A549 (cell line): ENCODE data around the gene PSMF1. TPM values are rescaled to one million over a fixed set of nuclear protein-coding genes. Genes with fewer than 3 reads are reported as not detected.

Experiments
- ATAC-seq, 2 experiments: fragments of 200-7000 bp in 1 of 2; fragments of >200 bp in 1 of 2; cut with Nextera tagmentation in 1 of 2; cut with Tn5 transposase in 1 of 2; 3 replicates each; pipeline versions ENCODE4 v1.8.0 to v1.9.1; 2018 to 2020; ENCODE audit warnings: mild to moderate bottlenecking in 1 of 2, moderate library complexity in 1 of 2
- CTCF ChIA-PET: fragments of 300-600 bp; sonication (Branson Sonifier 250); formaldehyde crosslinking; extraction: SDS; loops from one replicate; lab custom pipeline; 2021; ENCODE audit warnings: antibody characterized with exemption, inconsistent platforms; lab: Yijun Ruan, JAX
- POLR2A ChIA-PET: fragments of 350-600 bp; formaldehyde crosslinking; extraction: SDS; loops from one replicate; lab custom pipeline; 2021; ENCODE audit warnings: antibody characterized with exemption, inconsistent platforms; lab: Yijun Ruan, JAX
- DNase-seq, 2 experiments: peaks; one replicate each; pipeline versions ENCODE4 v3.0.0 to v3.0.0-alpha.2; 2011 to 2016; ENCODE audit warnings: low read depth in 1 of 2, low spot score in 1 of 2
- FAIRE-seq: peaks from 2 replicates; lab custom pipeline; 2011; peaks lifted over from hg19 to GRCh38; lab: Jason Lieb, UNC
- H3K27ac ChIP-seq, 2 experiments: fragments of >200 bp; sonication (Bioruptor Twin); formaldehyde crosslinking; 3 replicates each; pipeline ENCODE4 v1.5.1; 2016 to 2017
- H3K4me1 ChIP-seq: fragments of >200 bp; sonication (Bioruptor Twin); formaldehyde crosslinking; 3 replicates; pipeline ENCODE4 v1.6.1; 2016
- H3K4me2 ChIP-seq: fragments of >200 bp; sonication (Bioruptor Twin); formaldehyde crosslinking; 3 replicates; pipeline ENCODE4 v1.6.1; 2016
- H3K4me3 ChIP-seq: fragments of >200 bp; sonication (Bioruptor Twin); formaldehyde crosslinking; 3 replicates; pipeline ENCODE4 v1.5.1; 2016
- H3K9me3 ChIP-seq: fragments of >200 bp; sonication (Bioruptor Twin); formaldehyde crosslinking; 3 replicates; pipeline ENCODE4 v1.6.1; 2016
- EP300 ChIP-seq, 2 experiments: fragments of >200 bp; sonication (Bioruptor Twin); formaldehyde crosslinking; IDR thresholded peaks; 2 replicates in 1 of 2; 3 replicates in 1 of 2; pipeline ENCODE4 v1.6.1; 2016 to 2017
- FOSL2 ChIP-seq, 2 experiments: fragments of 450-650 bp in 1 of 2; fragments of >200 bp in 1 of 2; sonication (Bioruptor Twin) in 1 of 2; formaldehyde crosslinking; IDR thresholded peaks; 2 replicates each; pipeline versions ENCODE4 v1.5.0 to v1.6.1; 2016 to 2020; ENCODE audit warnings: mild to moderate bottlenecking in 1 of 2, moderate library complexity in 1 of 2
- GATA3 ChIP-seq: IDR thresholded peaks from 2 replicates; pipeline ENCODE4 v1.6.1; 2012; ENCODE audit warnings: borderline replicate concordance
- HEYL ChIP-seq: fragments of 250-450 bp; sonication (Bioruptor Pico); IDR thresholded peaks from 2 replicates; pipeline ENCODE4 v1.8.0; 2021; ENCODE audit warnings: mild to moderate bottlenecking, moderate library complexity
- NR3C1 ChIP-seq: fragments of >200 bp; sonication (Bioruptor Twin); formaldehyde crosslinking; IDR thresholded peaks from 3 replicates; pipeline ENCODE4 v1.6.1; 2017
- POLR2AphosphoS2 ChIP-seq: conservative IDR thresholded peaks from 2 replicates; pipeline ENCODE4 v1.6.1; 2012; ENCODE audit warnings: low read length, improper control_type of control experiment, inconsistent platforms
- RCOR1 ChIP-seq: fragments of 150-350 bp; IDR thresholded peaks from 2 replicates; pipeline ENCODE4 v1.6.1; 2014; ENCODE audit warnings: antibody characterized with exemption, low read length, low read depth
- RFX5 ChIP-seq: fragments of 450-650 bp; IDR thresholded peaks from 2 replicates; pipeline ENCODE4 v1.7.1; 2014; ENCODE audit warnings: antibody characterized with exemption, mild to moderate bottlenecking, moderate library complexity
- RNF2 ChIP-seq: fragments of 200-600 bp; sonication (generic); IDR thresholded peaks from 2 replicates; pipeline ENCODE4 v1.6.1; 2016; ENCODE audit warnings: low read depth, mild to moderate bottlenecking, antibody characterized with exemption, moderate library complexity, borderline replicate concordance
- TFCP2L1 ChIP-seq: fragments of 250-450 bp; sonication (Bioruptor Pico); IDR thresholded peaks from 2 replicates; pipeline ENCODE4 v1.5.0; 2021; ENCODE audit warnings: mild to moderate bottlenecking
- TP53 ChIP-seq: fragments of 250-450 bp; sonication (Bioruptor Pico); IDR thresholded peaks from 2 replicates; pipeline ENCODE4 v1.5.0; 2021; ENCODE audit warnings: mild to moderate bottlenecking, moderate library complexity
- ZFP36 ChIP-seq: fragments of 450-650 bp; IDR thresholded peaks from 2 replicates; pipeline ENCODE4 v1.6.1; 2014; ENCODE audit warnings: borderline replicate concordance; ENCODE audit not compliant: partially characterized antibody
- WGBS: methylation state at CpG from one replicate; pipeline ENCODE4 v1.1.6; 2017; ENCODE audit errors: missing lambda C conversion rate; 5-methylcytosine and 5-hydroxymethylcytosine counted together
- polyA plus RNA-seq, 4 experiments: library from polyadenylated mRNA; depleted of rRNA in 3 of 4; stranded (reverse); fragments of >200 nt; fragmentation: RNase III in 1 of 4; extraction: RNeasy Plus Mini Kit Qiagen cat#74134 plus additional on column Dnase treatment in 1 of 4; gene quantifications; 2 replicates in 3 of 4; 3 replicates in 1 of 4; pipeline ENCODE4 v1.2.3, GENCODE V29; 2011 to 2017
- TF ChIP-seq, protein P1 (sequence below): fragments of 200-600 bp; sonication (generic); IDR thresholded peaks from 2 replicates; pipeline ENCODE4 v1.6.1; 2016; ENCODE audit warnings: antibody characterized with exemption, mild to moderate bottlenecking, moderate library complexity
- TF ChIP-seq, protein P2 (sequence below): fragments of >200 bp; sonication (Bioruptor Twin); formaldehyde crosslinking; IDR thresholded peaks from 3 replicates; pipeline ENCODE4 v1.5.1; 2016
- TF ChIP-seq, protein P3 (sequence below): fragments of 250-450 bp; sonication (Bioruptor Pico); IDR thresholded peaks from 2 replicates; pipeline ENCODE4 v1.5.0; 2020; ENCODE audit warnings: low read depth, mild to moderate bottlenecking, moderate library complexity
- TF ChIP-seq, protein P4 (sequence below): fragments of >200 bp; sonication (Bioruptor Twin); formaldehyde crosslinking; IDR thresholded peaks from 3 replicates; pipeline ENCODE4 v1.6.1; 2016
- TF ChIP-seq, protein P5 (sequence below): IDR thresholded peaks from 2 replicates; pipeline ENCODE4 v1.6.1; 2012

The PSMF1 gene
- polyA plus RNA-seq, 2 of the 4 experiments (the other 2 are of a cell fraction), result 123 to 157 TPM

DNA sequence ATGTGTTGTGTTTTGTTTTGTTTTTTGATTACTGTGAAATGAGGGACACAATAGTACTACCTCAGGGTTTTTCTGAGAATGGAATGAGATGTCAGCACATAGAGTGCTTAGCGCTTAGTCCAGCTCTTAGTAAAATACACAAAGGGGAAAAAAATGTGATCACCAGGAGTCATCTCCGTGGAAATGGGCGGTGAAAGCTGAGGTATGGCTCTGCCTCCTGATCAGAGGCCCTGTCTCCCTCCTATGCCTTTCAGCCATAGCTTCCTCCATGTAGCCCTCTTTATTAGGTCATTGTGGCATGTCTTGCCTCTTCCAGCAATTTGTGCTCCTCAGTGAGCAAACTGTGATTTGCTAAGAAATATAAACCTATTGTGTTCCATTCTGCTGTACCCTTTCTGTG, 13.0 kb downstream of the PSMF1 start:
- ATAC-seq, result no peak
- no peak for FAIRE-seq
- 98% methylated on average over 3 of the region's 3 CpGs for WGBS
- Histone ChIP-seq H3K27ac (no peak overlapping the region), H3K4me1 (no peaks in the 10 kb centered on the region), H3K4me2 (no peak overlapping the region), H3K4me3 (no peak overlapping the region), H3K9me3 (no peaks in the 10 kb centered on the region; the same call in 2 of the 3 replicates)
- DNase-seq, result no peak
- POLR2A ChIA-PET, result no interaction called here
- no peak for TF ChIP-seq POLR2AphosphoS2
- no peak for TF ChIP-seq EP300 (IDR thresholded peaks at IDR 0.05)
- CTCF ChIA-PET, result interaction anchor here (0.6 to 1.4 kb wide), 3 partner anchors 13 to 313 kb away, joined by 3 to 4 read pairs (median 3); partner anchors contain the start of gene PSMF1

DNA sequence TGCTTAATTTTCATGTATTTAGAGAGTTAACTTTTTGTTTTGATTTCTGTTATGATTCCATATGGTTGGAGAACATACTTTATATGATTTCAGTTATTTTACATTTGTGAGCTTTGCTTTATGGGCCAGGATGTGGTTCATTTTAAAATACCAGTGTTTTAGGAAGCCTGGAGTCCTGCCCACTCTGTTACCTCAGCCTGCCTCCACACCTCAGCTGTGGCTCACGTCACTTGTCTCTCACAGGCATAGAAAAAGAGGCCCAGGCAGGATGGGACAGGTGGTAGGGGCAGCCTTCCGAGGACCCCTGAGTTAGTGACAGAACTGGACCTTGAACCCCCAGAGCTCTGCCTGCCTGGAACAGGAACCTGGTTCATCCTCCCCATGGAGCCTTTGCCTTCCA, 16.0 kb downstream of the PSMF1 start:
- ATAC-seq, result no peak
- H3K27ac ChIP-seq, result no peak overlapping the region
- WGBS, result 89% methylated on average over 2 of the region's 2 CpGs
- no peaks in the 10 kb centered on the region; the same call in 2 of the 3 replicates for H3K9me3 ChIP-seq
- ChIA-PET CTCF (interaction anchor here (0.9 to 2.0 kb wide), 6 partner anchors 10 to 79 kb away, joined by 3 to 10 read pairs (median 3); no protein-coding TSS in a partner anchor), POLR2A (no interaction called here)
- no peak overlapping the region for H3K4me2 ChIP-seq
- no peaks in the 10 kb centered on the region for H3K4me1 ChIP-seq
- TF ChIP-seq HEYL (CRISPR knock-in tag), result no peak
- TF ChIP-seq, protein P1, sequence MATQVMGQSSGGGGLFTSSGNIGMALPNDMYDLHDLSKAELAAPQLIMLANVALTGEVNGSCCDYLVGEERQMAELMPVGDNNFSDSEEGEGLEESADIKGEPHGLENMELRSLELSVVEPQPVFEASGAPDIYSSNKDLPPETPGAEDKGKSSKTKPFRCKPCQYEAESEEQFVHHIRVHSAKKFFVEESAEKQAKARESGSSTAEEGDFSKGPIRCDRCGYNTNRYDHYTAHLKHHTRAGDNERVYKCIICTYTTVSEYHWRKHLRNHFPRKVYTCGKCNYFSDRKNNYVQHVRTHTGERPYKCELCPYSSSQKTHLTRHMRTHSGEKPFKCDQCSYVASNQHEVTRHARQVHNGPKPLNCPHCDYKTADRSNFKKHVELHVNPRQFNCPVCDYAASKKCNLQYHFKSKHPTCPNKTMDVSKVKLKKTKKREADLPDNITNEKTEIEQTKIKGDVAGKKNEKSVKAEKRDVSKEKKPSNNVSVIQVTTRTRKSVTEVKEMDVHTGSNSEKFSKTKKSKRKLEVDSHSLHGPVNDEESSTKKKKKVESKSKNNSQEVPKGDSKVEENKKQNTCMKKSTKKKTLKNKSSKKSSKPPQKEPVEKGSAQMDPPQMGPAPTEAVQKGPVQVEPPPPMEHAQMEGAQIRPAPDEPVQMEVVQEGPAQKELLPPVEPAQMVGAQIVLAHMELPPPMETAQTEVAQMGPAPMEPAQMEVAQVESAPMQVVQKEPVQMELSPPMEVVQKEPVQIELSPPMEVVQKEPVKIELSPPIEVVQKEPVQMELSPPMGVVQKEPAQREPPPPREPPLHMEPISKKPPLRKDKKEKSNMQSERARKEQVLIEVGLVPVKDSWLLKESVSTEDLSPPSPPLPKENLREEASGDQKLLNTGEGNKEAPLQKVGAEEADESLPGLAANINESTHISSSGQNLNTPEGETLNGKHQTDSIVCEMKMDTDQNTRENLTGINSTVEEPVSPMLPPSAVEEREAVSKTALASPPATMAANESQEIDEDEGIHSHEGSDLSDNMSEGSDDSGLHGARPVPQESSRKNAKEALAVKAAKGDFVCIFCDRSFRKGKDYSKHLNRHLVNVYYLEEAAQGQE, result no peak
- TF ChIP-seq POLR2AphosphoS2, result no peak
- no peak for TF ChIP-seq RCOR1
- H3K4me3 ChIP-seq, result no peak overlapping the region
- no peak for DNase-seq
- no peak for FAIRE-seq

DNA sequence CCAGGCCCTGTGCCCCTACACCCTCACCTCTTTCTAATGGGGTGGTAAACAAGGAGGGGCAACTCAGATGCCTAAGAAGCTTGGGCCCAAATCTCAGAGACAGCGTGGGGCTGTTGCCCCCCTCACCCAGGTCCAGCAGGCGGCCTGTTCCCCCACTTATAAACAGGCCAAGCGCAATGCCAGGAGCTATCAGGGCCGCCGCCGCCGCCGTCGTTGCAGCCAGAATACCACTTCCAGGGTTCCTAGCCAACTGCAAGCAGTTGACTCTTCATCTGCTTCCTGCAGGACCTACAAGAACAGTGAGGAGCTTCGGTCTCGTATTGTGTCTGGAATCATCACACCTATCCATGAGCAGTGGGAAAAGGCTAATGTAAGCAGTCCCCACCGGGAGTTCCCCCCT, 16.4 kb downstream of the PSMF1 start:
- no peak overlapping the region for H3K27ac ChIP-seq
- H3K4me3 ChIP-seq, result no peak overlapping the region
- 95% methylated on average over 12 of the region's 12 CpGs for WGBS
- H3K4me1 ChIP-seq, result no peaks in the 10 kb centered on the region
- CTCF ChIA-PET, result interaction anchor here (0.9 to 2.0 kb wide), 7 partner anchors 9 to 78 kb away, joined by 3 to 10 read pairs (median 3); no protein-coding TSS in a partner anchor
- ATAC-seq, result no peak
- POLR2A ChIA-PET, result no interaction called here
- no peaks in the 10 kb centered on the region; the same call in 2 of the 3 replicates for H3K9me3 ChIP-seq
- TF ChIP-seq, protein P1, result no peak
- TF ChIP-seq RFX5, result no peak
- TF ChIP-seq, protein P2, sequence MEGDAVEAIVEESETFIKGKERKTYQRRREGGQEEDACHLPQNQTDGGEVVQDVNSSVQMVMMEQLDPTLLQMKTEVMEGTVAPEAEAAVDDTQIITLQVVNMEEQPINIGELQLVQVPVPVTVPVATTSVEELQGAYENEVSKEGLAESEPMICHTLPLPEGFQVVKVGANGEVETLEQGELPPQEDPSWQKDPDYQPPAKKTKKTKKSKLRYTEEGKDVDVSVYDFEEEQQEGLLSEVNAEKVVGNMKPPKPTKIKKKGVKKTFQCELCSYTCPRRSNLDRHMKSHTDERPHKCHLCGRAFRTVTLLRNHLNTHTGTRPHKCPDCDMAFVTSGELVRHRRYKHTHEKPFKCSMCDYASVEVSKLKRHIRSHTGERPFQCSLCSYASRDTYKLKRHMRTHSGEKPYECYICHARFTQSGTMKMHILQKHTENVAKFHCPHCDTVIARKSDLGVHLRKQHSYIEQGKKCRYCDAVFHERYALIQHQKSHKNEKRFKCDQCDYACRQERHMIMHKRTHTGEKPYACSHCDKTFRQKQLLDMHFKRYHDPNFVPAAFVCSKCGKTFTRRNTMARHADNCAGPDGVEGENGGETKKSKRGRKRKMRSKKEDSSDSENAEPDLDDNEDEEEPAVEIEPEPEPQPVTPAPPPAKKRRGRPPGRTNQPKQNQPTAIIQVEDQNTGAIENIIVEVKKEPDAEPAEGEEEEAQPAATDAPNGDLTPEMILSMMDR, result no peak
- TF ChIP-seq TFCP2L1, result no peak
- TF ChIP-seq, protein P3, sequence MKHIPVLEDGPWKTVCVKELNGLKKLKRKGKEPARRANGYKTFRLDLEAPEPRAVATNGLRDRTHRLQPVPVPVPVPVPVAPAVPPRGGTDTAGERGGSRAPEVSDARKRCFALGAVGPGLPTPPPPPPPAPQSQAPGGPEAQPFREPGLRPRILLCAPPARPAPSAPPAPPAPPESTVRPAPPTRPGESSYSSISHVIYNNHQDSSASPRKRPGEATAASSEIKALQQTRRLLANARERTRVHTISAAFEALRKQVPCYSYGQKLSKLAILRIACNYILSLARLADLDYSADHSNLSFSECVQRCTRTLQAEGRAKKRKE, result no peak
- TF ChIP-seq RNF2, result no peak
- TF ChIP-seq NR3C1, result no peak
- no peak for TF ChIP-seq POLR2AphosphoS2
- no peak for TF ChIP-seq FOSL2 (IDR thresholded peaks at IDR 0.05)
- no peak for TF ChIP-seq FOSL2 (CRISPR knock-in tag; IDR thresholded peaks at IDR 0.05)
- TF ChIP-seq TP53 (CRISPR knock-in tag), result no peak
- TF ChIP-seq, protein P4, sequence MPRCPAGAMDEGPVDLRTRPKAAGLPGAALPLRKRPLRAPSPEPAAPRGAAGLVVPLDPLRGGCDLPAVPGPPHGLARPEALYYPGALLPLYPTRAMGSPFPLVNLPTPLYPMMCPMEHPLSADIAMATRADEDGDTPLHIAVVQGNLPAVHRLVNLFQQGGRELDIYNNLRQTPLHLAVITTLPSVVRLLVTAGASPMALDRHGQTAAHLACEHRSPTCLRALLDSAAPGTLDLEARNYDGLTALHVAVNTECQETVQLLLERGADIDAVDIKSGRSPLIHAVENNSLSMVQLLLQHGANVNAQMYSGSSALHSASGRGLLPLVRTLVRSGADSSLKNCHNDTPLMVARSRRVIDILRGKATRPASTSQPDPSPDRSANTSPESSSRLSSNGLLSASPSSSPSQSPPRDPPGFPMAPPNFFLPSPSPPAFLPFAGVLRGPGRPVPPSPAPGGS, result no peak
- no peak for TF ChIP-seq ZFP36
- TF ChIP-seq GATA3, result no peak
- TF ChIP-seq, protein P5, sequence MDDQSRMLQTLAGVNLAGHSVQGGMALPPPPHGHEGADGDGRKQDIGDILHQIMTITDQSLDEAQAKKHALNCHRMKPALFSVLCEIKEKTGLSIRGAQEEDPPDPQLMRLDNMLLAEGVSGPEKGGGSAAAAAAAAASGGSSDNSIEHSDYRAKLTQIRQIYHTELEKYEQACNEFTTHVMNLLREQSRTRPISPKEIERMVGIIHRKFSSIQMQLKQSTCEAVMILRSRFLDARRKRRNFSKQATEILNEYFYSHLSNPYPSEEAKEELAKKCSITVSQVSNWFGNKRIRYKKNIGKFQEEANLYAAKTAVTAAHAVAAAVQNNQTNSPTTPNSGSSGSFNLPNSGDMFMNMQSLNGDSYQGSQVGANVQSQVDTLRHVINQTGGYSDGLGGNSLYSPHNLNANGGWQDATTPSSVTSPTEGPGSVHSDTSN, result no peak
- DNase-seq, result no peak
- H3K4me2 ChIP-seq, result no peak overlapping the region
- no peak for FAIRE-seq
